A549 (cell line): ENCODE measurements around the gene CCSER1.

Experiments
- CBX2 ChIP-seq: fragments of 200-600 bp; sonication (generic); IDR thresholded peaks from 2 replicates; pipeline ENCODE4 v1.6.1; 2016; ENCODE audit warnings: low read depth, mild to moderate bottlenecking, borderline replicate concordance
- CTCF ChIP-seq: fragments of >200 bp; sonication (Bioruptor Twin); formaldehyde crosslinking; IDR thresholded peaks from 3 replicates; pipeline ENCODE4 v1.5.1; 2016
- ELK1 ChIP-seq: fragments of 150-350 bp; IDR thresholded peaks from 2 replicates; pipeline ENCODE4 v1.6.1; 2014; ENCODE audit warnings: low read depth, mild to moderate bottlenecking, low read length
- MAX ChIP-seq: IDR thresholded peaks from 2 replicates; pipeline ENCODE4 v1.6.1; 2012
- POLR2A ChIP-seq: IDR thresholded peaks from 2 replicates; pipeline ENCODE4 v1.6.1; 2012; ENCODE audit warnings: mild to moderate bottlenecking, low read length
- RFX5 ChIP-seq: fragments of 450-650 bp; IDR thresholded peaks from 2 replicates; pipeline ENCODE4 v1.7.1; 2014; ENCODE audit warnings: antibody characterized with exemption, mild to moderate bottlenecking, moderate library complexity
- TP53 ChIP-seq: fragments of 250-450 bp; sonication (Bioruptor Pico); IDR thresholded peaks from 2 replicates; pipeline ENCODE4 v1.5.0; 2021; ENCODE audit warnings: mild to moderate bottlenecking, moderate library complexity

GRCh38 chr4:90474484-90474883 lies 347.3 kb downstream of the CCSER1 start:
- TF ChIP-seq RFX5 (no peak), POLR2A (no peak), TP53 (no peak), CTCF (no peak), ELK1 (no peak), CBX2 (no peak), MAX (no peak)
